Measurements from ENCODE around the gene DSE. TPM values are rescaled to one million over a fixed set of nuclear protein-coding genes. Genes with fewer than 3 reads are reported as not detected.

Gene DSE
- total RNA-seq, 1 donor from 2014 or later, result 23.4 TPM

- Mint-ChIP-seq H3K27me3 (no peaks in the 10 kb centered on the region), H3K4me1 (peaks cover 13% of the 10 kb centered on the region), H3K4me3 (no peak overlapping the region), H3K36me3 (ENCODE audit: low read depth) (no peaks in the 10 kb centered on the region), H3K9me3 (no peaks in the 10 kb centered on the region), H3K27ac (no peak overlapping the region)
- ChIA-PET POLR2A (interaction anchor here (0.6 kb wide), 1 partner anchor 86 kb away, joined by 5 read pairs; the partner anchor contains the start of gene DSE), CTCF (no interaction called here)
- intact Hi-C loops (cut with micrococcal nuclease), result no loop called here
- no peak for DNase-seq
- no peak for TF ChIP-seq CTCF (IDR thresholded peaks at IDR 0.05)
- no peak for ATAC-seq (ENCODE audit: low read depth)
Observed at GRCh38 chr6:116456106-116456505, 85.4 kb downstream of the DSE start.

- Mint-ChIP-seq H3K9me3 (no peaks in the 10 kb centered on the region), H3K4me3 (no peak overlapping the region), H3K4me1 (peaks cover 13% of the 10 kb centered on the region), H3K36me3 (ENCODE audit: low read depth) (no peaks in the 10 kb centered on the region), H3K27me3 (no peaks in the 10 kb centered on the region), H3K27ac (no peak overlapping the region)
- DNase-seq, result no peak
- ChIA-PET POLR2A (no interaction called here), CTCF (no interaction called here)
- ATAC-seq (ENCODE audit: low read depth), result no peak
- intact Hi-C loops (cut with micrococcal nuclease), result no loop called here
- TF ChIP-seq CTCF (IDR thresholded peaks at IDR 0.05), result no peak
Observed at GRCh38 chr6:116456927-116457326, 86.2 kb downstream of the DSE start.

GRCh38 chr6:116458264-116458663, 87.5 kb downstream of the DSE start:
- intact Hi-C loops (cut with micrococcal nuclease), result no loop called here
- POLR2A ChIA-PET, result no interaction called here
- no peak for TF ChIP-seq CTCF (IDR thresholded peaks at IDR 0.05)
- Mint-ChIP-seq H3K27me3 (no peaks in the 10 kb centered on the region), H3K27ac (no peak overlapping the region), H3K4me1 (peaks cover 22% of the 10 kb centered on the region), H3K9me3 (no peaks in the 10 kb centered on the region), H3K36me3 (ENCODE audit: low read depth) (no peaks in the 10 kb centered on the region), H3K4me3 (no peak overlapping the region)
- ATAC-seq (ENCODE audit: low read depth), result no peak
- CTCF ChIA-PET, result no interaction called here
- no peak for DNase-seq

- no peak overlapping the region for H3K4me3 Mint-ChIP-seq
- TF ChIP-seq CTCF (IDR thresholded peaks at IDR 0.05), result no peak
- H3K27ac Mint-ChIP-seq, result no peak overlapping the region
- intact Hi-C loops (cut with micrococcal nuclease), result loop anchor here (5.0 to 10.0 kb wide), 4 partner anchors 68 to 445 kb away; partner anchors contain the start of genes KPNA5 and NT5DC1
- H3K36me3 Mint-ChIP-seq (ENCODE audit: low read depth), result no peaks in the 10 kb centered on the region
- ChIA-PET CTCF (interaction anchor here (1.8 kb wide), 1 partner anchor 172 kb away, joined by 7 read pairs; no protein-coding TSS in a partner anchor), POLR2A (interaction anchor here (1.3 kb wide), 1 partner anchor 14 kb away, joined by 3 read pairs; no protein-coding TSS in a partner anchor)
- peaks cover 37% of the 10 kb centered on the region for H3K4me1 Mint-ChIP-seq
- ATAC-seq (ENCODE audit: low read depth), result no peak
- no peak for DNase-seq
- H3K27me3 Mint-ChIP-seq, result no peaks in the 10 kb centered on the region
- no peaks in the 10 kb centered on the region for H3K9me3 Mint-ChIP-seq
Observed at GRCh38 chr6:116459927-116460326, 89.2 kb downstream of the DSE start.

GRCh38 chr6:116461331-116461931, 90.7 kb downstream of the DSE start, which contains the start of gene CALHM6:
TSS of gene CALHM6 (plus strand) at chr6:116461375. CDS start at chr6:116461930, 555 bp downstream.
- intact Hi-C loops (cut with micrococcal nuclease), result loop anchor here (5.0 to 10.0 kb wide), 4 partner anchors 69 to 447 kb away; partner anchors contain the start of genes KPNA5 and NT5DC1
- POLR2A ChIA-PET, result interaction anchor here (1.3 to 2.4 kb wide), 5 partner anchors 14 to 182 kb away, joined by 3 to 8 read pairs (median 4); partner anchors contain the start of genes RWDD1 and TSPYL1
- Mint-ChIP-seq H3K4me3 (peak within 1 kb of the TSS; percentile 84), H3K9me3 (no peaks in the 10 kb centered on the region), H3K27ac (peak within 1 kb of the TSS; percentile 93), H3K36me3 (ENCODE audit: low read depth) (no peaks in the 10 kb centered on the region), H3K27me3 (no peaks in the 10 kb centered on the region), H3K4me1 (peaks cover 52% of the 10 kb centered on the region)
- CTCF ChIA-PET, result interaction anchor here (1.2 to 1.8 kb wide), 2 partner anchors 17 to 174 kb away, joined by 4 to 7 read pairs; no protein-coding TSS in a partner anchor
- DNase-seq (no peak), ATAC-seq (ENCODE audit: low read depth) (peak; percentile 5)
- TF ChIP-seq CTCF (IDR thresholded peaks at IDR 0.05), result no peak
